SK-N-SH (cell line): ENCODE results near the gene P2RX2.

Experiments used
- CTCF ChIP-seq: fragments of 200-600 bp; sonication (generic); IDR thresholded peaks from 2 replicates; pipeline ENCODE4 v1.6.1; 2017; ENCODE audit warnings: antibody characterized with exemption, mild to moderate bottlenecking, moderate library complexity
- EZH2phosphoT487 ChIP-seq: fragments of 200-600 bp; sonication (generic); IDR thresholded peaks from 2 replicates; pipeline ENCODE4 v1.6.1; 2017; ENCODE audit warnings: low read depth, mixed run types, mild to moderate bottlenecking, antibody characterized with exemption, moderate library complexity, borderline replicate concordance
- POLR2AphosphoS5 ChIP-seq: IDR thresholded peaks from 2 replicates; pipeline ENCODE4 v1.6.1; 2012; ENCODE audit warnings: low read depth, low read length
- RAD21 ChIP-seq: IDR thresholded peaks from 2 replicates; pipeline ENCODE4 v1.6.1; 2012; ENCODE audit warnings: mild to moderate bottlenecking, low read length
- TAF1 ChIP-seq: IDR thresholded peaks from 2 replicates; pipeline ENCODE4 v1.6.1; 2012; ENCODE audit warnings: low read depth, mild to moderate bottlenecking, low read length, moderate library complexity, borderline replicate concordance
- YY1 ChIP-seq: IDR thresholded peaks from 2 replicates; pipeline ENCODE4 v1.4.0; 2012; ENCODE audit warnings: low read depth, mild to moderate bottlenecking

- TF ChIP-seq RAD21 (no peak), TAF1 (no peak), CTCF (no peak), POLR2AphosphoS5 (no peak), EZH2phosphoT487 (no peak), YY1 (no peak)
Observed at GRCh38 chr12:132646850-132647249, 28.3 kb downstream of the P2RX2 start.
